GM23338 (cell line): ENCODE results near the gene KLHL40.

Experiments
- CREB1 ChIP-seq: fragments of 250-450 bp; sonication (Bioruptor Pico); IDR thresholded peaks from 2 replicates; pipeline ENCODE4 v1.5.0; 2020; ENCODE audit warnings: low read depth, mild to moderate bottlenecking, moderate library complexity
- CTCF ChIP-seq, 2 experiments: fragments of 200-600 bp in 1 of 2; sonication (generic) in 1 of 2; conservative IDR thresholded peaks; 2 replicates each; pipeline versions ENCODE4 v1.5.1 to v1.6.1; 2016 to 2017; ENCODE audit warnings: antibody characterized with exemption in 2 of 2, low read depth in 2 of 2, mild to moderate bottlenecking in 2 of 2, moderate library complexity in 1 of 2
- ETS1 ChIP-seq: IDR thresholded peaks from 2 replicates; pipeline ENCODE4 v1.6.1; 2016; ENCODE audit warnings: antibody characterized with exemption
- EZH2 ChIP-seq: fragments of 200-600 bp; sonication (generic); IDR thresholded peaks from one replicate; pipeline ENCODE4 v1.8.0; 2017; ENCODE audit warnings: antibody characterized with exemption, mild to moderate bottlenecking, low read depth; ENCODE audit not compliant: unreplicated experiment
- EZH2phosphoT487 ChIP-seq: fragments of 200-600 bp; sonication (generic); IDR thresholded peaks from one replicate; pipeline ENCODE4 v1.8.1; 2018; ENCODE audit warnings: antibody characterized with exemption; ENCODE audit not compliant: unreplicated experiment
- JUNB ChIP-seq: IDR thresholded peaks from one replicate; pipeline ENCODE4 v1.6.1; 2016; ENCODE audit warnings: antibody characterized with exemption; ENCODE audit not compliant: unreplicated experiment
- NANOG ChIP-seq: IDR thresholded peaks from 2 replicates; pipeline ENCODE4 v1.6.1; 2016; ENCODE audit warnings: antibody characterized with exemption, borderline replicate concordance
- POLR2AphosphoS5 ChIP-seq: IDR thresholded peaks from 2 replicates; pipeline ENCODE4 v1.6.1; 2016; ENCODE audit warnings: antibody characterized with exemption, low read depth
- REST ChIP-seq: IDR thresholded peaks from one replicate; pipeline ENCODE4 v1.6.1; 2018; ENCODE audit warnings: antibody characterized with exemption; ENCODE audit not compliant: unreplicated experiment
- STAT1 ChIP-seq: IDR thresholded peaks from one replicate; pipeline ENCODE4 v1.6.1; 2016; ENCODE audit warnings: antibody characterized with exemption; ENCODE audit not compliant: unreplicated experiment
- ZNF114 ChIP-seq: fragments of 250-450 bp; sonication (Bioruptor Pico); IDR thresholded peaks from 2 replicates; pipeline ENCODE4 v1.5.0; 2020; ENCODE audit warnings: mild to moderate bottlenecking, moderate library complexity
- ZNF331 ChIP-seq: fragments of 250-450 bp; sonication (Bioruptor Pico); IDR thresholded peaks from 2 replicates; pipeline ENCODE4 v1.5.0; 2020; ENCODE audit warnings: low read depth, mild to moderate bottlenecking, moderate library complexity

GRCh38 chr3:42685363-42685881, at the start of gene KLHL40:
- no peak for TF ChIP-seq CTCF (conservative IDR thresholded peaks at IDR 0.05; ENCODE audit: low read depth in 2 of 2)
- no peak for TF ChIP-seq POLR2AphosphoS5
- TF ChIP-seq EZH2phosphoT487: no peak
- TF ChIP-seq EZH2: no peak
- TF ChIP-seq CREB1: no peak
- TF ChIP-seq JUNB: no peak
- no peak for TF ChIP-seq ZNF114
- no peak for TF ChIP-seq REST
- TF ChIP-seq ETS1: no peak
- no peak for TF ChIP-seq STAT1
- no peak for TF ChIP-seq ZNF331
- TF ChIP-seq NANOG: no peak
